B cell (primary cell): Measurements from ENCODE around the gene GCSH. TPM values are rescaled to one million over a fixed set of nuclear protein-coding genes. Genes with fewer than 3 reads are reported as not detected.

Source experiments
- ATAC-seq: fragments of 200-7000 bp; cut with Tn5 transposase; one replicate; pipeline ENCODE4 v1.10.0; 2021; ENCODE audit warnings: low read depth, mild to moderate bottlenecking, moderate number of reproducible peaks, moderate library complexity
- CTCF ChIA-PET: fragments of 350-600 bp; sonication (Branson Sonifier 250); formaldehyde crosslinking; loops from one replicate; lab custom pipeline; 2021; ENCODE audit warnings: antibody characterized with exemption, inconsistent platforms; lab: Charles Lee
- POLR2A ChIA-PET: fragments of 350-600 bp; sonication (Branson Sonifier 250); formaldehyde crosslinking; loops from one replicate; lab custom pipeline; 2021; ENCODE audit warnings: antibody characterized with exemption; lab: Charles Lee
- DNase-seq: peaks from one replicate; pipeline ENCODE4 v3.0.0; 2013
- H2AFZ ChIP-seq: 2 replicates; pipeline ENCODE4 v1.6.1; 2012; ENCODE audit warnings: mild to moderate bottlenecking, low read depth, low read length; ENCODE audit not compliant: insufficient read depth, poor library complexity, severe bottlenecking
- H3K27ac ChIP-seq, 2 donors: 1 replicate in 1 of 2; 2 replicates in 1 of 2; pipeline ENCODE4 v1.5.1; 2012 to 2013; ENCODE audit warnings: low read length in 2 of 2, mild to moderate bottlenecking in 2 of 2, moderate library complexity in 1 of 2
- H3K27me3 ChIP-seq, 4 experiments: fragments of 200-600 bp in 1 of 4; sonication (generic) in 1 of 4; replicated peaks in 1 of 4; 1 replicate in 2 of 4; 2 replicates in 2 of 4; pipeline versions ENCODE4 v1.6.1 to v1.7.0; 2013 to 2016; ENCODE audit warnings: low read length in 3 of 4, mild to moderate bottlenecking in 2 of 4, mixed read lengths in 1 of 4, moderate library complexity in 1 of 4; ENCODE audit not compliant: insufficient read depth in 4 of 4, control insufficient read depth in 3 of 4; ENCODE audit errors: control extremely low read depth in 1 of 4
- H3K36me3 ChIP-seq, 2 experiments: replicated peaks in 1 of 2; 1 replicate in 1 of 2; 2 replicates in 1 of 2; pipeline versions ENCODE4 v1.6.1 to v1.7.1; 2013; ENCODE audit warnings: low read length in 1 of 2; ENCODE audit not compliant: insufficient read depth in 2 of 2, control insufficient read depth in 1 of 2; ENCODE audit errors: control extremely low read depth in 1 of 2, extremely low read depth in 1 of 2
- H3K4me1 ChIP-seq, 2 donors: fragments of 200-600 bp in 1 of 2; sonication (generic) in 1 of 2; 1 replicate in 1 of 2; 2 replicates in 1 of 2; pipeline versions ENCODE4 v1.5.1 to v1.6.1; 2013 to 2017; ENCODE audit warnings: low read length in 2 of 2; ENCODE audit not compliant: control insufficient read depth in 2 of 2, insufficient read depth in 2 of 2
- H3K4me2 ChIP-seq: replicated peaks from 2 replicates; pipeline ENCODE3; 2012; ENCODE audit warnings: mild to moderate bottlenecking, low read depth, low read length; ENCODE audit not compliant: poor library complexity, severe bottlenecking
- H3K4me3 ChIP-seq, 5 experiments: fragments of 200-600 bp in 1 of 5; sonication (generic) in 1 of 5; 1 replicate in 3 of 5; 2 replicates in 2 of 5; pipeline versions ENCODE4 v1.5.1 to v1.7.0; 2011 to 2016; ENCODE audit warnings: low read length in 4 of 5, mild to moderate bottlenecking in 4 of 5, low read depth in 2 of 5, control low read depth in 1 of 5, moderate library complexity in 1 of 5; ENCODE audit not compliant: insufficient read depth in 1 of 5; ENCODE audit errors: control extremely low read depth in 1 of 5, extremely low read depth in 1 of 5
- H3K79me2 ChIP-seq: fragments of 200-600 bp; sonication (generic); one replicate; pipeline ENCODE4 v1.6.0; 2016; ENCODE audit warnings: low read length; ENCODE audit not compliant: control insufficient read depth, insufficient read depth
- H3K9ac ChIP-seq: fragments of 200-600 bp; sonication (generic); 2 replicates; pipeline ENCODE4 v1.6.1; 2017; ENCODE audit warnings: mild to moderate bottlenecking, low read length, moderate library complexity
- H3K9me3 ChIP-seq, 3 donors: one replicate each; pipeline versions ENCODE4 v1.6.1 to v1.7.1; 2013; ENCODE audit warnings: low read length in 2 of 3; ENCODE audit not compliant: control insufficient read depth in 2 of 3, insufficient read depth in 1 of 3; ENCODE audit errors: control extremely low read depth in 1 of 3
- H4K20me1 ChIP-seq: 2 replicates; pipeline ENCODE4 v1.6.0; 2012; ENCODE audit warnings: mild to moderate bottlenecking, low read length; ENCODE audit not compliant: insufficient read depth, control insufficient read depth, poor library complexity, severe bottlenecking
- H3K27ac Mint-ChIP-seq: one replicate; pipeline ENCODE4 v1.8.0; 2021; ENCODE audit warnings: mixed read lengths
- H3K27me3 Mint-ChIP-seq: one replicate; pipeline ENCODE4 v1.8.0; 2021; ENCODE audit warnings: mixed read lengths
- H3K4me1 Mint-ChIP-seq: one replicate; pipeline ENCODE4 v1.8.0; 2021; ENCODE audit warnings: mixed read lengths
- H3K4me3 Mint-ChIP-seq: one replicate; pipeline ENCODE4 v1.8.0; 2021; ENCODE audit warnings: mixed read lengths
- H3K9me3 Mint-ChIP-seq: one replicate; pipeline ENCODE4 v1.8.0; 2022; ENCODE audit warnings: mixed read lengths; ENCODE audit not compliant: insufficient read depth
- EZH2 ChIP-seq: IDR thresholded peaks from 2 replicates; pipeline ENCODE4 v1.6.1; 2012; ENCODE audit warnings: borderline replicate concordance, low read depth, mild to moderate bottlenecking, moderate library complexity, low read length; ENCODE audit not compliant: insufficient read depth, poor library complexity, severe bottlenecking
- WGBS: methylation state at CpG from one replicate; pipeline ENCODE4 v1.1.5; 2013; ENCODE audit warnings: missing lambda C conversion rate; ENCODE audit not compliant: insufficient coverage; 5-methylcytosine and 5-hydroxymethylcytosine counted together
- intact Hi-C: fragments of 100-400 bp; cut with micrococcal nuclease; formaldehyde crosslinking; loops from one replicate; pipeline ENCODE4 v1.10.0; 2022
- polyA plus RNA-seq: library from polyadenylated mRNA; depleted of rRNA; stranded (reverse); fragments of >200 nt; gene quantifications from 2 replicates; pipeline ENCODE4 v1.2.3, GENCODE V29; 2012
- total RNA-seq, 2 donors: library from RNA; stranded (reverse); fragments of 120-200 nt in 1 of 2; gene quantifications; 1 replicate in 1 of 2; 2 replicates in 1 of 2; pipeline versions ENCODE4 v1.2.3 to v1.2.4, GENCODE V29; 2013 to 2022
- TF ChIP-seq, protein P1 (sequence below): fragments of 200-600 bp; IDR thresholded peaks from one replicate; pipeline ENCODE4 v1.8.0; 2022; ENCODE audit warnings: antibody characterized with exemption, mild to moderate bottlenecking

GCSH gene
- total and polyA plus RNA-seq, 2 donors (not counting 1 experiment from before 2014, with no cell fraction given) = 1.9 to 4.5 TPM

DNA sequence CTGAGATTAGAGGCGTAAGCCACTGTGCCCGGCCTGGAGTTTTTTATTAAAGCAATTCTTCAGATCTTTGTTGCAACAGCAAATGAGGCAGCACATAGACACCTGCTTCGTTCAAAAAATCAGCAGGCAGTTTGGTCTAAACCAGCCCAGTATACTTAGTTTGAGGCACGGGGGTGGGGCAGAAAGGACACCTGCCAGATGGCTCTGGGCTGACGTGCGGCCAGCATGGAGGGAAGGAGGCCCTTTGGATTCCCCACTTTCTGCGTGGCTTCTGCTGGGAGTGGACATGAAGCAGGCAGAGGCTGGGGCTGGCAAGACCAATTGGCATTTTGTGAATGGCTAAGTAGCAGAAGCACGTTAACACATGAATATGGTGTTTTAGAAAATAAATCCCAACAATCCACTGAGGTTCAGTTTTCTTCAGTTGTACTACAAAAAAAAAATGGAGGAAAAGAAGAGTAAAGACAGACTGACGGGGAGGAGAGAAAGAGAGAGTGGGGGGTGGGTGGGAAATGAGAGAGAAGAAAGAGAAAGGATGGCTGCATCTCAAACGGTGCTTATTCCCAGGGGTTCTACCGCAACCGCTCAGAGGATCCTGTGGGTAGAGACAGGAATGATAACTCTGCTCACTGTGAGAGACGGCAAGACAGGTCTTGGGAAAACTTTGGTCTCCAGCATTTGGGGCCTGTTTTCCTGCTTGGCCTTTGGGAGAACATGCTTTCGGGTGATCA, 35.5 kb downstream of the GCSH start:
- Histone ChIP-seq H3K9ac (no peak overlapping the region), H3K9me3 (no peaks in the 10 kb centered on the region), H3K27ac (no peak overlapping the region), H2AFZ (no peak overlapping the region), H3K79me2 (no peaks in the 10 kb centered on the region), H3K27me3 (no peaks in the 10 kb centered on the region), H3K36me3 (no peaks in the 10 kb centered on the region), H4K20me1 (no peaks in the 10 kb centered on the region), H3K4me2 (no peak overlapping the region), H3K4me1 (no peaks in the 10 kb centered on the region), H3K4me3 (no peak overlapping the region)
- intact Hi-C loops = no loop called here
- Mint-ChIP-seq H3K9me3 (no peaks in the 10 kb centered on the region), H3K27ac (no peak overlapping the region), H3K4me3 (no peak overlapping the region), H3K27me3 (no peaks in the 10 kb centered on the region), H3K4me1 (no peaks in the 10 kb centered on the region)
- ChIA-PET CTCF (no interaction called here), POLR2A (no interaction called here)
- ATAC-seq = no peak
- TF ChIP-seq, protein P1, sequence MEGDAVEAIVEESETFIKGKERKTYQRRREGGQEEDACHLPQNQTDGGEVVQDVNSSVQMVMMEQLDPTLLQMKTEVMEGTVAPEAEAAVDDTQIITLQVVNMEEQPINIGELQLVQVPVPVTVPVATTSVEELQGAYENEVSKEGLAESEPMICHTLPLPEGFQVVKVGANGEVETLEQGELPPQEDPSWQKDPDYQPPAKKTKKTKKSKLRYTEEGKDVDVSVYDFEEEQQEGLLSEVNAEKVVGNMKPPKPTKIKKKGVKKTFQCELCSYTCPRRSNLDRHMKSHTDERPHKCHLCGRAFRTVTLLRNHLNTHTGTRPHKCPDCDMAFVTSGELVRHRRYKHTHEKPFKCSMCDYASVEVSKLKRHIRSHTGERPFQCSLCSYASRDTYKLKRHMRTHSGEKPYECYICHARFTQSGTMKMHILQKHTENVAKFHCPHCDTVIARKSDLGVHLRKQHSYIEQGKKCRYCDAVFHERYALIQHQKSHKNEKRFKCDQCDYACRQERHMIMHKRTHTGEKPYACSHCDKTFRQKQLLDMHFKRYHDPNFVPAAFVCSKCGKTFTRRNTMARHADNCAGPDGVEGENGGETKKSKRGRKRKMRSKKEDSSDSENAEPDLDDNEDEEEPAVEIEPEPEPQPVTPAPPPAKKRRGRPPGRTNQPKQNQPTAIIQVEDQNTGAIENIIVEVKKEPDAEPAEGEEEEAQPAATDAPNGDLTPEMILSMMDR = no peak
- no peak for TF ChIP-seq EZH2
- WGBS = 83% methylated on average over 11 of the region's 14 CpGs
- DNase-seq = no peak

DNA sequence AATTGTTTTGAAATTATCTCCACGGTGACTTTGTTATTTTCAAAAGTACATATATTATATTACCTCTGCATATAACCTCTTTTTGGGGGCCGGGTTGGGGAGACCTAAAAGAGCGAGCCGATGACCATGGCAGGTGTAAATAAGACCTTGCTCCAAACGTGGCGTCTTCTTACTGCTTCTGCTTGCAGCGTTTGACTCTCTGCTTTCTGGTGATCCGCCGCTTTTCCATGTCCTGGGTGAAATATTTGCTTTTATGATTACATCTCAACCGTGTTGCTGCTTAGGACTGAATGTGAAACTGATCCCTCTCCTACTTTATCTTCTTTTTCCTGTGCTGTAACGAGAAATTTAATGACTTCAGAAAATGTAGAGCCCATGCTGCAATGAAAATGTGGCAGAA, 42.4 kb downstream of the GCSH start:
- CTCF ChIA-PET = no interaction called here
- H2AFZ ChIP-seq = no peak overlapping the region
- H4K20me1 ChIP-seq = no peaks in the 10 kb centered on the region

More for the DNA sequence above, 42.4 kb downstream of the GCSH start:
- Histone ChIP-seq H3K79me2 (no peaks in the 10 kb centered on the region), H3K9ac (no peak overlapping the region), H3K27ac (no peak overlapping the region), H3K4me2 (no peak overlapping the region), H3K9me3 (peaks cover 0 to 13% (median 13%) of the 10 kb centered on the region in 3 donors), H3K4me1 (no peaks in the 10 kb centered on the region), H3K4me3 (no peak overlapping the region), H3K27me3 (no peaks in the 10 kb centered on the region), H3K36me3 (no peaks in the 10 kb centered on the region)
- Mint-ChIP-seq H3K9me3 (peaks cover 13% of the 10 kb centered on the region), H3K4me1 (no peaks in the 10 kb centered on the region), H3K27me3 (no peaks in the 10 kb centered on the region), H3K4me3 (no peak overlapping the region), H3K27ac (no peak overlapping the region)
- WGBS = 82% methylated on average over 5 of the region's 11 CpGs
- TF ChIP-seq, protein P1 = no peak
- TF ChIP-seq EZH2 = no peak
- POLR2A ChIA-PET = no interaction called here
- DNase-seq = no peak
- ATAC-seq = no peak
- intact Hi-C loops = no loop called here
